Activated CD4-positive, alpha-beta T cell treated with anti-CD3 and anti-CD28 coated beads for 4 hours (primary cell): ENCODE measurements around the gene JARID2.

ENCODE experiments used
- DNase-seq, 2 donors: peaks; one replicate each; pipeline ENCODE4 v3.0.0-alpha.2; 2020

JARID2 gene

GRCh38 chr6:15361197-15361596, 115.3 kb downstream of the JARID2 start:
- DNase-seq, result no peak

GRCh38 chr6:15362274-15363160, 116.6 kb downstream of the JARID2 start:
- no peak for DNase-seq

GRCh38 chr6:15363164-15363522, 117.3 kb downstream of the JARID2 start:
- no peak for DNase-seq

- DNase-seq, result no peak
Measured at GRCh38 chr6:15363523-15364400, 117.9 kb downstream of the JARID2 start.

- no peak for DNase-seq
Measured at GRCh38 chr6:15364401-15365037, 118.7 kb downstream of the JARID2 start.

GRCh38 chr6:15365273-15365687, 119.4 kb downstream of the JARID2 start:
- peak; percentile 17 to 26 for DNase-seq

- no peak for DNase-seq
Measured at GRCh38 chr6:15366003-15366535, 120.2 kb downstream of the JARID2 start.

- no peak for DNase-seq
Measured at GRCh38 chr6:15366879-15367278, 121.0 kb downstream of the JARID2 start.

GRCh38 chr6:15368186-15368585, 122.3 kb downstream of the JARID2 start:
- no peak for DNase-seq

GRCh38 chr6:15368873-15369272, 123.0 kb downstream of the JARID2 start:
- no peak for DNase-seq

GRCh38 chr6:15369838-15370237, 124.0 kb downstream of the JARID2 start:
- DNase-seq, result no peak

GRCh38 chr6:15370733-15371671, 125.1 kb downstream of the JARID2 start:
- no peak for DNase-seq

- DNase-seq, result no peak
Measured at GRCh38 chr6:15372932-15373331, 127.1 kb downstream of the JARID2 start.

GRCh38 chr6:15374119-15374518, 128.2 kb downstream of the JARID2 start:
- no peak for DNase-seq

GRCh38 chr6:15375018-15375417, 129.1 kb downstream of the JARID2 start:
- no peak for DNase-seq

- no peak for DNase-seq
Measured at GRCh38 chr6:15375638-15376290, 129.9 kb downstream of the JARID2 start.

- no peak for DNase-seq
Measured at GRCh38 chr6:15376900-15377487, 131.1 kb downstream of the JARID2 start.

- DNase-seq, result no peak
Measured at GRCh38 chr6:15378272-15378671, 132.4 kb downstream of the JARID2 start.

- DNase-seq, result no peak
Measured at GRCh38 chr6:15378866-15379265, 133.0 kb downstream of the JARID2 start.

- DNase-seq, result no peak
Measured at GRCh38 chr6:15380351-15380750, 134.5 kb downstream of the JARID2 start.

- no peak for DNase-seq
Measured at GRCh38 chr6:15382089-15382488, 136.2 kb downstream of the JARID2 start.
